ENCODE measurements around the gene PTPRH.
A peak's percentile ranks its signal among the peaks of the same experiment; 100 is the strongest.

- TF ChIP-seq POLR2A (IDR thresholded peaks at IDR 0.05) (peak; percentile 76), CTCF (IDR thresholded peaks at IDR 0.05) (peak in 1 of 4 donors; percentile 12)
These were observed 7.3 kb upstream of the PTPRH start for GRCh38 chr19:55216461-55217198.

All from right lobe of liver (tissue), 4 donors.